Rectal smooth muscle tissue (tissue), 1 donor: ENCODE measurements around the gene ARID5A.

Experiments used
- H3K27ac ChIP-seq: one replicate; pipeline ENCODE4 v1.7.0; 2013; ENCODE audit warnings: low read depth, low read length, inconsistent platforms
- H3K27me3 ChIP-seq: one replicate; pipeline ENCODE4 v1.7.0; 2013; ENCODE audit warnings: low read length; ENCODE audit not compliant: control insufficient read depth, insufficient read depth
- H3K36me3 ChIP-seq: one replicate; pipeline ENCODE4 v1.7.0; 2013; ENCODE audit warnings: low read length; ENCODE audit not compliant: control insufficient read depth, insufficient read depth
- H3K4me1 ChIP-seq: one replicate; pipeline ENCODE4 v1.7.0; 2013; ENCODE audit warnings: low read length; ENCODE audit not compliant: control insufficient read depth, insufficient read depth
- H3K4me3 ChIP-seq: one replicate; pipeline ENCODE4 v1.7.0; 2013; ENCODE audit warnings: low read length
- H3K9ac ChIP-seq: one replicate; pipeline ENCODE4 v1.7.0; 2013; ENCODE audit warnings: low read length

Gene ARID5A

DNA sequence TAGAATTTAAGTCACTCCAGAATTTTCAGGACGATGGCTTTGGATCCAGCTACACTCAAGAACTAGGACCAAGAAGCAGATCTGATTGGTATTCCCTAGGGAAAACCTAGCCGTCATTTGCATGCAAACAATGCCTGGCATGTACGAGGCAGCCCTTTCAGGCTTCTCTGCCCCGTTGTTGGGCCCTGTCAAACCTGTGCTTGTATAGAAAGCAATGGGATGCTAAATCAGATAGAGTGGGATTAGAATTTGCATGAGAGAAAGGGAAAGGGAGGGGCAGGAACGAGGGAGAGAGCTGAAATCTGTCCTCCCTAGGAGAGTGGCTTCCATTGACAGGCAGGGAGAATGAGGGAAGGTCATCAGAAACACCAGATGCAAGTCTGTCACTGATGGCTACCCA, 28.6 kb downstream of the ARID5A start:
- no peaks in the 10 kb centered on the region for H3K36me3 ChIP-seq
- H3K4me1 ChIP-seq: no peaks in the 10 kb centered on the region
- H3K27me3 ChIP-seq: no peaks in the 10 kb centered on the region
- no peak overlapping the region for H3K9ac ChIP-seq
- H3K27ac ChIP-seq: no peak overlapping the region
- H3K4me3 ChIP-seq: no peak overlapping the region

- no peaks in the 10 kb centered on the region for H3K4me1 ChIP-seq
- H3K27ac ChIP-seq: no peak overlapping the region
- no peak overlapping the region for H3K4me3 ChIP-seq
- no peaks in the 10 kb centered on the region for H3K27me3 ChIP-seq
- no peaks in the 10 kb centered on the region for H3K36me3 ChIP-seq
- H3K9ac ChIP-seq: no peak overlapping the region
Observed at GRCh38 chr2:96568094-96568493, 31.5 kb downstream of the ARID5A start.

DNA sequence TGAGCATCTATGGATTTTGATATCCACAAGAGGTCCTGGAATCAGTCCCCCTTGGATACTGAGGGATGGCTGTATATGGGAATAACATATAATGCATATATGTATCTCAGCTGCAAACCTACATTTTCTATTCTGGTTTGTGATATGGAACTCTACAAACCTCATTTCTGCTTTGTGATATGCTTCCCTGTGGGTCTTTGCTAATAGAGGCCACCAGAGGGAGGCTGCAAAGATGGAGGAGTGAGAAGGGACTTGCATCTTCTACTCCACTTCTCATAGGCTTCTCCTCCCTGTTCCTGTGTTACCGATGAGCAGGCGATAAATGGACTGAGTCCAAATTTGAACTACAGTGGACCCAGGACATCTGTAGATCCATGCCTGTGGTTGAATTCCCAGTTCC, 37.8 kb downstream of the ARID5A start:
- Histone ChIP-seq H3K4me3 (no peak overlapping the region), H3K36me3 (no peaks in the 10 kb centered on the region), H3K27me3 (no peaks in the 10 kb centered on the region), H3K4me1 (no peaks in the 10 kb centered on the region), H3K9ac (no peak overlapping the region), H3K27ac (no peak overlapping the region)

DNA sequence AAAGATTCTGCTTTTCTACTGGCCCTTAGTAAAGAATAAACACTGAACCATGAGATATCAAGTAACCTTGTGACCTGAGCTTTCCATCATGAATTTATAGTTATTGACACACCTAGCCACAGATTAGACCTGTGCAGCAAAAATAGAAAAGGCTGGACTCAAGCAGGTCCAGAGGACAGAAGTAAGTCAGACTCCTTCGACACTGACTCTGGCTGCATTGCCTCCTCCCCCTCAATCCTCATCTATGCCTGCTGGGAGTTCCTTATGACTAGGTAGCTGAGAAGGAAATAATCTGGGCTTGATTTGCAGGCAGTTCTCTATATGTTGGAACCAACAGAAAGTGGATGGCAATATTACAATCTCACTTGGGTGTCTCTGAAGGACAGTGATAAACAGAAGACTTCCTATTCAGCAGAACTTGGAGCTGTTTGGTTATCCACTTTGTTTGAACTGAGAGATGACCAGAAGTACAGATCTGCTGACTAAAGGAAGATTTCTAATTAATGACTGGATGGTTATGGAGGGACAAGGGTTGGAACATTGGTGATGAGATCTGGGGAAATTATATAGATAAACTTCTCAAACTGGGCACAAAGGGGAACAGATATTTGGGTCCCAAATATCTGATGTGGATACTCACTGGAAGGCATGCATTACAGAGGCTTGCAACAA, 39.4 kb downstream of the ARID5A start:
- H3K9ac ChIP-seq: no peak overlapping the region
- no peaks in the 10 kb centered on the region for H3K4me1 ChIP-seq
- H3K4me3 ChIP-seq: no peak overlapping the region
- no peak overlapping the region for H3K27ac ChIP-seq
- H3K27me3 ChIP-seq: no peaks in the 10 kb centered on the region
- H3K36me3 ChIP-seq: no peaks in the 10 kb centered on the region

DNA sequence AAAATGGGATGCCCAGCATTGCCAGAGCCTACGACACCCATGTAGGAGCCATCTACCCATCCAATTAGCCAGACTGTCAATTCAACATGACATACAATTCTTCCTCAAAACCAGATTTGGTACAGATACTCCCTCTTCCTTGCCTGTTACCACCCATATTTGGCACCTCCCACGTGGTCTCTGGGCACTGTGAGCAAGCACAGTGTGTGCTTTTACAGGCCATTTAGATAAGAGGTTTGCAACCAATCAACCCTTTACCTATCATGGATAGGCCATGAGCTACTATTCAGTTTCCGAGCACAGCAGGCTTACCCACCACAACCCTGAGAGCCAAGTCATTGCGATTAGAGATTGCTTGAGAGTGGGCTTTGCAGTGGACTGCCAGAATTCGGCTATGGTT, 40.9 kb downstream of the ARID5A start:
- Histone ChIP-seq H3K27me3 (no peaks in the 10 kb centered on the region), H3K36me3 (no peaks in the 10 kb centered on the region), H3K9ac (no peak overlapping the region), H3K4me3 (no peak overlapping the region), H3K27ac (no peak overlapping the region), H3K4me1 (no peaks in the 10 kb centered on the region)

DNA sequence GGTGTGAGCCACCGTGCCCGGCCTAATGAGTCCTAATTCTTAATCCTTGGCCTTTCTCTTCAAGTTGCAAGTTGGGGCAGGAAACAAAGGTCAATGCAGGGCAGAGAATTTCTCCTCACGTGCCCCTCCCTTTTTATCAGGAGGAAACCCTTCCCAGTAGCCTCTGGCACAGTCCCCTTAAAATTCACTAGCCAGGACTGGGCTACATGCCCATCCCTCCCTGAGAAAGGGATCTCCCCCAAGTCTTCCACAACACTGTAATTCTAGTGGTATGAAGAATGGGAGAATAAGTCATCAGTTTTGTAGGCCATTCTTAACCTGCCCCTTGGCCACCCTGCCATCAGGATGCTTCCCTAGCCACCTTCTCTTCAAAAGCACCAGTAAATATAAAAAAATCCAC, 42.2 kb downstream of the ARID5A start:
- no peak overlapping the region for H3K27ac ChIP-seq
- H3K27me3 ChIP-seq: no peaks in the 10 kb centered on the region
- no peaks in the 10 kb centered on the region for H3K36me3 ChIP-seq

GRCh38 chr2:96579422-96579821, 42.9 kb downstream of the ARID5A start:
- H3K4me3 ChIP-seq: no peak overlapping the region
- no peaks in the 10 kb centered on the region for H3K4me1 ChIP-seq
- no peak overlapping the region for H3K27ac ChIP-seq
- H3K36me3 ChIP-seq: no peaks in the 10 kb centered on the region
- H3K9ac ChIP-seq: no peak overlapping the region
- no peaks in the 10 kb centered on the region for H3K27me3 ChIP-seq

More for the DNA sequence above, 42.2 kb downstream of the ARID5A start:
- no peaks in the 10 kb centered on the region for H3K4me1 ChIP-seq
- H3K4me3 ChIP-seq: no peak overlapping the region
- no peak overlapping the region for H3K9ac ChIP-seq

- H3K27me3 ChIP-seq: no peaks in the 10 kb centered on the region
- no peak overlapping the region for H3K9ac ChIP-seq
- H3K4me3 ChIP-seq: no peak overlapping the region
- no peak overlapping the region for H3K27ac ChIP-seq
- no peaks in the 10 kb centered on the region for H3K4me1 ChIP-seq
- no peaks in the 10 kb centered on the region for H3K36me3 ChIP-seq
Observed at GRCh38 chr2:96580771-96581170, 44.2 kb downstream of the ARID5A start.

- Histone ChIP-seq H3K4me1 (no peaks in the 10 kb centered on the region), H3K27me3 (no peaks in the 10 kb centered on the region), H3K27ac (no peak overlapping the region), H3K36me3 (no peaks in the 10 kb centered on the region), H3K9ac (no peak overlapping the region), H3K4me3 (no peak overlapping the region)
Observed at GRCh38 chr2:96584017-96584416, 47.5 kb downstream of the ARID5A start.

GRCh38 chr2:96587843-96588242, 51.3 kb downstream of the ARID5A start:
- no peaks in the 10 kb centered on the region for H3K27me3 ChIP-seq
- H3K4me3 ChIP-seq: no peak overlapping the region
- no peaks in the 10 kb centered on the region for H3K4me1 ChIP-seq
- no peaks in the 10 kb centered on the region for H3K36me3 ChIP-seq
- no peak overlapping the region for H3K27ac ChIP-seq
- no peak overlapping the region for H3K9ac ChIP-seq

GRCh38 chr2:96591054-96591453, 54.5 kb downstream of the ARID5A start:
- Histone ChIP-seq H3K9ac (no peak overlapping the region), H3K27me3 (no peaks in the 10 kb centered on the region), H3K36me3 (peaks cover 16% of the 10 kb centered on the region)

GRCh38 chr2:96591494-96591893, 54.9 kb downstream of the ARID5A start:
- H3K4me3 ChIP-seq: no peak overlapping the region
- H3K27me3 ChIP-seq: no peaks in the 10 kb centered on the region
- H3K4me1 ChIP-seq: no peaks in the 10 kb centered on the region
- peaks cover 16% of the 10 kb centered on the region for H3K36me3 ChIP-seq
- no peak overlapping the region for H3K27ac ChIP-seq
- H3K9ac ChIP-seq: no peak overlapping the region

More at GRCh38 chr2:96591054-96591453, 54.5 kb downstream of the ARID5A start:
- Histone ChIP-seq H3K27ac (no peak overlapping the region), H3K4me3 (no peak overlapping the region), H3K4me1 (no peaks in the 10 kb centered on the region)

DNA sequence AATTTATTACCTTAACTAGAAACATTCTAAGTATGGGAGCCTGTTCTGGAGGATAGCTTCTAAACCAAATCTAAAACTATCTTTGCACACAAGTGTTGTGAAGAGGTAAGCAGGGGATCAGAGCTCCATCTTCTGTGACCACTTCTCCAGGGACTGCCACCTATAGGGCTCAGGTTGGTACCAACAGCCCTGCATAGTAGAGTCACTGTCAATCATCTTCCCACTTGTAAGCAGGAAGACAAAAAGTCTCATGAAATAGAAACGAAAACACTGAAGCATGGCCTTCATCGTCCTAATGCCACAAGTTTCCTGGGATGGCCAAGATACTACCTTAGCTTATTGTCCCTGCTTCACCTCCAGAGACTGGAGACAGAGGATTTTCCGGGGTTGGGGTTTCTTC, 57.7 kb downstream of the ARID5A start:
- Histone ChIP-seq H3K27ac (no peak overlapping the region), H3K9ac (no peak overlapping the region)

More for the DNA sequence above, 57.7 kb downstream of the ARID5A start:
- H3K4me1 ChIP-seq: no peaks in the 10 kb centered on the region
- peaks cover 16% of the 10 kb centered on the region for H3K36me3 ChIP-seq
- no peaks in the 10 kb centered on the region for H3K27me3 ChIP-seq
- no peak overlapping the region for H3K4me3 ChIP-seq
